Glomerular visceral epithelial cell (primary cell): ENCODE data around the gene SLC25A33.
"Not testable (repeated sequence)": the region's sequence is repeated elsewhere in the genome, so short reads cannot be mapped to it uniquely, and the experiment has no call there.

Experiments
- DNase-seq: peaks from one replicate; pipeline ENCODE4 v3.0.0-alpha.2; 2016; ENCODE audit errors: extremely low spot score

SLC25A33 gene

DNA sequence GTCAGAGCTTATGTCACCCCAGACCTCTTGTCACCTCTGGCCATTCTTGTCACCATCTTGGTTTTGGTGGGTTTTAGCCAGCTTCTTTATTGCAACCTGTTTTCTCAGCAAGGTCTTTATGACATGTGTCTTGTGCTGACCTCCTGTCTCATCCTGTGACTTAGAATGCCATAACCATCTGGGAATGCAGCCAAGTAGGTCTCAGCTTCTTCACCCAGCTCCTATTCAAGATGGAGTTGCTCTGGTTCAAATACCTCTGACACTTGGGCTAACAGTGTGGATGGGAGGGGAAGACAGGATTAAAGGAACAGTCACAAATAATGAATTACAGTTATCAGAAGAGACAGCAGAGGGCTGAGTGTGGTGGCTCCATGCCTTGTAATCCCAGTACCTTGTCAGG lies 81.8 kb downstream of the SLC25A33 start:
- DNase-seq = no peak

- no peak for DNase-seq
Measured at GRCh38 chr1:9624081-9624480, 84.8 kb downstream of the SLC25A33 start.

DNA sequence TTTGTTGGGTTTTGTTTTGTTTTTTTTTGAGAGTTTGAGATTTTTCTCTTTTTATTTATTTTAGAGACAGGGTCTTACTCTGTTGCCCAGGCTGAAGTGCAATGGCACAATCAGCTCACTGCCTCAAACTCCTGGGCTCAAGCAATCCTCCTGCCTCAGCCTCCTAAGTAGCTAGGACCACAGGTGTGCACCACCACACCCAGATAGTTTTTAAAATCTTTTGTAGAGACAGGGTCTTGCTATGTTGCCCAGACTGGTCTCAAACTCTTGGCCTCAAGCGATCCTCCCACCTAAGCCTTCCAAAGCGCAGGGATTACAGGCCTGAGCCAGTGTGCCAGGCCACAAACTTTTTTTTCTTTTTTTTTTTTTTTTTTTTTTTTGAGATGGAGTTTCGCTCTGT lies 85.8 kb downstream of the SLC25A33 start:
- not testable (repeated sequence) for DNase-seq

GRCh38 chr1:9626201-9626608 lies 86.9 kb downstream of the SLC25A33 start:
- peak; percentile 33 for DNase-seq

GRCh38 chr1:9628541-9629444 lies 89.5 kb downstream of the SLC25A33 start:
- peak; percentile 25 for DNase-seq

- no peak for DNase-seq
Measured at GRCh38 chr1:9629445-9630201, 90.4 kb downstream of the SLC25A33 start.

DNA sequence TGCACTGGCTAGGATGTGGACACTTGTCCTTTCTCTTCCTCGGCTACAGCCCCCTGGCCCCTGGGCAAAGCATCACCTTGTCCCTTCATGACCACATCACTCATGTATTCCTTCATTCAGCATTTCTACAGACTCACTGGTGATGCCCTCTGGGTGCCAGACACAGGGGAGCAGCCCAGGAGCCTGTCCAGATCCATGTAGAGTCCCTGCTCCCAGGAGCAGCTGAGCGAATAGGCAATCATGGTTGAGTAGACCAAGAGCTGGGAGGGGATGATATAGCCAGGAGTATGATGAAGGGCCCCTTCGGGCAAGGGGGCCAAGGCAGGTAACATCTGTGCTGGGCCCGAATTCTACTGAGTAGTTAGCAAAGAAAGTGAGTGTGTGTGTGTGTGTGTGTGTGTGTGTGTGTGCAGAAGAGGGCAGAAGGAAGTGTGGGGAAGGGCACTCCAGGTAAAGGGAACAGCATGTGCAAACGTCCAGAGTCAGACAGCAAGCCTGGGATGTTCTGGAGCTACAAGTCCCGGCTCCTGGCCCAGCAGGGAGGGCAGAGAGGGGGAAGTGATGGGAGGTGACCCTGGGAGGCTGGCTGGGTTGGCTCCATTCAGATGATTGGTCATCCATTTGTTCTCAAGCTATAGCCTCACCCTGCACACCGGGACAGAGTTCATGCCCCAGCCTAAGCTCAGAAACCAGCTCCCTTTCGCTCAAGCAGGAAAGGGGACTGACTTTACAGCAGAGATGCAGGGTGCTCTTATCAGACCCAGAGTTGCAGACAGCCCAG lies 91.3 kb downstream of the SLC25A33 start:
- DNase-seq = no peak

DNA sequence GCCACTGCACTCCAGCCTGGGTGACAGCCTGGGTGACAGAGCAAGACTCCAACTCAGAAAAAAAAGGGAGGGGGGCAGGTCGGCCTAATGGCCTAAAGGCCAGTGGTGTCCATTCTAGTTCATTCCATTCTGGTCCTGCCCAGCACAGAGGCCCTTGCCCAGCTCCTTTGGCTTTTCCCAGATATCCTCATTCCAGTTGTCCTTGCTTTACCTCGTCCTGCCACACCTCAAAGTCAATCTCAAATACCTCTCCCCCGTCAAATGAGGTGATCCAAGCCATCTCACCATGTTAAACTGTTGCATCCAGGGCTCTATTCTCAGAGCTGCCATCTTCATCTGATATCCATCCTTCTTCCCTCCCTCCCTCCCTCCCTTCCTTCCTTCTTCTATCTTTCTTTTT lies 92.3 kb downstream of the SLC25A33 start:
- no peak for DNase-seq

GRCh38 chr1:9633493-9633892 lies 94.2 kb downstream of the SLC25A33 start:
- DNase-seq = no peak

- DNase-seq = no peak
Measured at GRCh38 chr1:9634582-9634981, 95.3 kb downstream of the SLC25A33 start.
